Measurements from ENCODE around the gene UCN.
"Not testable (repeated sequence)": the region's sequence is repeated elsewhere in the genome, so short reads cannot be mapped to it uniquely, and the experiment has no call there.

The UCN gene

GRCh38 chr2:27354597-27354927, 46.3 kb upstream of the UCN start:
- Histone ChIP-seq H3K9me3 (ENCODE audit: insufficient read depth, low read length, severe bottlenecking) (no peaks in the 10 kb centered on the region), H3K4me1 (ENCODE audit: insufficient read depth, low read length) (peaks cover 33% of the 10 kb centered on the region), H3K79me2 (ENCODE audit: insufficient read depth, low read length) (peaks cover 91% of the 10 kb centered on the region), H3K4me3 (ENCODE audit: low read depth in 1 of 2, low read length in 2 of 2) (no peak overlapping the region), H3K27me3 (ENCODE audit: insufficient read depth, low read length, poor library complexity) (no peaks in the 10 kb centered on the region), H3K4me2 (ENCODE audit: insufficient read depth, low read length) (peak overlapping the region; percentile 82), H3K36me3 (ENCODE audit: insufficient read depth, low read length) (peaks cover 3% of the 10 kb centered on the region), H4K20me1 (ENCODE audit: insufficient read depth, low read length) (peaks cover 27% of the 10 kb centered on the region; the same call in 1 of the 2 replicates), H3K27ac (ENCODE audit: low read length) (no peak overlapping the region), H2AFZ (ENCODE audit: low read depth, low read length) (no peak overlapping the region), H3K9ac (ENCODE audit: low read depth, low read length) (no peak overlapping the region)
- ATAC-seq (ENCODE audit: insufficient read depth, low read depth) (no peak), DNase-seq (no peak)
- TF ChIP-seq CTCF (IDR thresholded peaks at IDR 0.05; ENCODE audit: borderline replicate concordance, extremely low read depth, low read length, poor library complexity, severe bottlenecking) (no peak), EZH2 (IDR thresholded peaks at IDR 0.05; ENCODE audit: borderline replicate concordance, low read depth, low read length, severe bottlenecking) (no peak)

- no peak for DNase-seq
- peaks cover 3% of the 10 kb centered on the region for H3K36me3 ChIP-seq (ENCODE audit: insufficient read depth, low read length)
- H3K79me2 ChIP-seq (ENCODE audit: insufficient read depth, low read length), result peaks cover 95% of the 10 kb centered on the region
- no peak overlapping the region for H3K27ac ChIP-seq (ENCODE audit: low read length)
- H3K9me3 ChIP-seq (ENCODE audit: insufficient read depth, low read length, severe bottlenecking), result no peaks in the 10 kb centered on the region
- no peak overlapping the region for H3K9ac ChIP-seq (ENCODE audit: low read depth, low read length)
- peaks cover 27% of the 10 kb centered on the region; the same call in 1 of the 2 replicates for H4K20me1 ChIP-seq (ENCODE audit: insufficient read depth, low read length)
- peaks cover 33% of the 10 kb centered on the region for H3K4me1 ChIP-seq (ENCODE audit: insufficient read depth, low read length)
- H2AFZ ChIP-seq (ENCODE audit: low read depth, low read length), result no peak overlapping the region
- H3K4me2 ChIP-seq (ENCODE audit: insufficient read depth, low read length), result peak overlapping the region; percentile 82; the same call in 1 of the 2 replicates
- no peaks in the 10 kb centered on the region for H3K27me3 ChIP-seq (ENCODE audit: insufficient read depth, low read length, poor library complexity)
- H3K4me3 ChIP-seq (ENCODE audit: low read depth in 1 of 2, low read length in 2 of 2), result no peak overlapping the region
- no peak for ATAC-seq (ENCODE audit: insufficient read depth, low read depth)
- TF ChIP-seq CTCF (IDR thresholded peaks at IDR 0.05; ENCODE audit: borderline replicate concordance, extremely low read depth, low read length, poor library complexity, severe bottlenecking), result no peak
- no peak for TF ChIP-seq EZH2 (IDR thresholded peaks at IDR 0.05; ENCODE audit: borderline replicate concordance, low read depth, low read length, severe bottlenecking)
Observed at GRCh38 chr2:27353762-27354596, 45.7 kb upstream of the UCN start.

GRCh38 chr2:27353386-27353761, 45.1 kb upstream of the UCN start:
- H3K4me1 ChIP-seq (ENCODE audit: insufficient read depth, low read length), result peaks cover 30% of the 10 kb centered on the region
- not testable (repeated sequence) for H3K9me3 ChIP-seq (ENCODE audit: insufficient read depth, low read length, severe bottlenecking)

GRCh38 chr2:27351802-27352598, 43.8 kb upstream of the UCN start:
- H3K9ac ChIP-seq (ENCODE audit: low read depth, low read length), result no peak overlapping the region
- no peak overlapping the region for H3K4me2 ChIP-seq (ENCODE audit: insufficient read depth, low read length)
- H3K27me3 ChIP-seq (ENCODE audit: insufficient read depth, low read length, poor library complexity), result no peaks in the 10 kb centered on the region
- H3K4me1 ChIP-seq (ENCODE audit: insufficient read depth, low read length), result peaks cover 21% of the 10 kb centered on the region
- DNase-seq (no peak), ATAC-seq (ENCODE audit: insufficient read depth, low read depth) (no peak)
- H2AFZ ChIP-seq (ENCODE audit: low read depth, low read length), result no peak overlapping the region
- H3K4me3 ChIP-seq (ENCODE audit: low read depth in 1 of 2, low read length in 2 of 2), result no peak overlapping the region
- TF ChIP-seq CTCF (IDR thresholded peaks at IDR 0.05; ENCODE audit: borderline replicate concordance, extremely low read depth, low read length, poor library complexity, severe bottlenecking), result no peak
- no peak for TF ChIP-seq EZH2 (IDR thresholded peaks at IDR 0.05; ENCODE audit: borderline replicate concordance, low read depth, low read length, severe bottlenecking)
- no peak overlapping the region for H3K27ac ChIP-seq (ENCODE audit: low read length)
- H4K20me1 ChIP-seq (ENCODE audit: insufficient read depth, low read length), result peaks cover 37% of the 10 kb centered on the region; the same call in 1 of the 2 replicates
- H3K36me3 ChIP-seq (ENCODE audit: insufficient read depth, low read length), result peaks cover 9% of the 10 kb centered on the region
- peaks cover 95% of the 10 kb centered on the region for H3K79me2 ChIP-seq (ENCODE audit: insufficient read depth, low read length)
- no peaks in the 10 kb centered on the region for H3K9me3 ChIP-seq (ENCODE audit: insufficient read depth, low read length, severe bottlenecking)

More at GRCh38 chr2:27353386-27353761, 45.1 kb upstream of the UCN start:
- DNase-seq; H3K9ac ChIP-seq (ENCODE audit: low read depth, low read length); H3K36me3 ChIP-seq (ENCODE audit: insufficient read depth, low read length); H3K4me3 ChIP-seq (ENCODE audit: low read depth in 1 of 2, low read length in 2 of 2); H3K27ac ChIP-seq (ENCODE audit: low read length); ATAC-seq (ENCODE audit: insufficient read depth, low read depth); H2AFZ ChIP-seq (ENCODE audit: low read depth, low read length); H3K27me3 ChIP-seq (ENCODE audit: insufficient read depth, low read length, poor library complexity): not testable (repeated sequence)
- Histone ChIP-seq H3K79me2 (ENCODE audit: insufficient read depth, low read length) (peaks cover 95% of the 10 kb centered on the region), H4K20me1 (ENCODE audit: insufficient read depth, low read length) (peaks cover 27% of the 10 kb centered on the region; the same call in 1 of the 2 replicates), H3K4me2 (ENCODE audit: insufficient read depth, low read length) (peak overlapping the region; percentile 28; the same call in 1 of the 2 replicates)
